GM23248 (cell line): ENCODE results near the gene NEIL1. TPM values are rescaled to one million over a fixed set of nuclear protein-coding genes. Genes with fewer than 3 reads are reported as not detected.

ENCODE experiments used
- DNase-seq: peaks from one replicate; pipeline ENCODE4 v3.0.0-alpha.2; 2015
- H2AFZ ChIP-seq: fragments of 200-600 bp; sonication (generic); 2 replicates; pipeline ENCODE4 v1.6.1; 2016; ENCODE audit warnings: antibody characterized with exemption
- H3F3A ChIP-seq: fragments of 200-600 bp; sonication (generic); 2 replicates; pipeline ENCODE4 v1.6.1; 2016; ENCODE audit warnings: mild to moderate bottlenecking, antibody characterized with exemption, mixed run types; ENCODE audit not compliant: insufficient read depth
- H3K27ac ChIP-seq: fragments of 200-600 bp; sonication (generic); 2 replicates; pipeline ENCODE4 v1.5.1; 2016; ENCODE audit warnings: mild to moderate bottlenecking
- H3K27me3 ChIP-seq: fragments of 200-600 bp; sonication (generic); replicated peaks from 2 replicates; pipeline ENCODE4 v1.6.1; 2016; ENCODE audit warnings: mild to moderate bottlenecking; ENCODE audit not compliant: insufficient read depth
- H3K36me3 ChIP-seq: fragments of 200-600 bp; sonication (generic); 2 replicates; pipeline ENCODE4 v1.6.1; 2016; ENCODE audit warnings: low read depth, mild to moderate bottlenecking
- H3K4me1 ChIP-seq: fragments of 200-600 bp; sonication (generic); 2 replicates; pipeline ENCODE4 v1.6.1; 2016; ENCODE audit warnings: mild to moderate bottlenecking; ENCODE audit not compliant: insufficient read depth
- H3K4me2 ChIP-seq: fragments of 200-600 bp; sonication (generic); one replicate; pipeline ENCODE4 v1.6.1; 2016; ENCODE audit warnings: mild to moderate bottlenecking; ENCODE audit not compliant: unreplicated experiment
- H3K4me3 ChIP-seq: fragments of 200-600 bp; sonication (generic); 2 replicates; pipeline ENCODE4 v1.5.1; 2016; ENCODE audit warnings: mild to moderate bottlenecking
- H3K79me2 ChIP-seq: fragments of 200-600 bp; sonication (generic); 2 replicates; pipeline ENCODE4 v1.6.1; 2016; ENCODE audit warnings: mild to moderate bottlenecking; ENCODE audit not compliant: insufficient read depth
- H3K9ac ChIP-seq: fragments of 200-600 bp; sonication (generic); 2 replicates; pipeline ENCODE4 v1.6.1; 2016; ENCODE audit warnings: mild to moderate bottlenecking
- H3K9me2 ChIP-seq: fragments of 200-600 bp; sonication (generic); 2 replicates; pipeline ENCODE4 v1.6.1; 2016; ENCODE audit warnings: mixed run types, mild to moderate bottlenecking, moderate library complexity; ENCODE audit not compliant: insufficient read depth
- H3K9me3 ChIP-seq: fragments of 200-600 bp; sonication (generic); one replicate; pipeline ENCODE4 v1.6.1; 2017; ENCODE audit warnings: low read depth
- H4K20me1 ChIP-seq: fragments of 200-600 bp; sonication (generic); 2 replicates; pipeline ENCODE4 v1.6.0; 2016; ENCODE audit not compliant: insufficient read depth
- EZH2 ChIP-seq: fragments of 200-600 bp; sonication (generic); IDR thresholded peaks from 2 replicates; pipeline ENCODE4 v1.6.1; 2018; ENCODE audit warnings: antibody characterized with exemption, mild to moderate bottlenecking; ENCODE audit not compliant: insufficient read depth, poor library complexity, severe bottlenecking
- EZH2phosphoT487 ChIP-seq: fragments of 200-600 bp; sonication (generic); IDR thresholded peaks from 2 replicates; pipeline ENCODE4 v1.6.1; 2018; ENCODE audit warnings: antibody characterized with exemption, moderate library complexity, mild to moderate bottlenecking, low read depth; ENCODE audit not compliant: insufficient read depth
- WGBS, 2 experiments: methylation state at CpG; one replicate each; pipeline ENCODE4 v1.1.6; 2015 to 2017; ENCODE audit warnings: low lambda C conversion rate in 2 of 2, low coverage in 1 of 2; ENCODE audit errors: missing lambda C conversion rate in 2 of 2; 5-methylcytosine and 5-hydroxymethylcytosine counted together
- in situ Hi-C: fragments of 300-500 bp; cut with MboI; formaldehyde crosslinking; loops from 2 replicates; pipeline ENCODE4 v1.15.0; 2020
- polyA plus RNA-seq: library from polyadenylated mRNA; unstranded; fragments of >200 nt; fragmentation: Nextera tagmentation; extraction: Ambion mirVana; gene quantifications from 2 replicates; pipeline ENCODE4 v1.2.1, GENCODE V29; 2016
- total RNA-seq: library from RNA; depleted of rRNA; stranded (reverse); fragments of >200 nt; shearing (Covaris generic); gene quantifications from 2 replicates; pipeline ENCODE4 v1.2.3, GENCODE V29; 2014

Gene NEIL1
- total and polyA plus RNA-seq, 2 experiments from 2014 or later = 3.9 to 15.9 TPM

GRCh38 chr15:75357976-75358673, 11.3 kb downstream of the NEIL1 start:
- in situ Hi-C loops = no loop called here
- TF ChIP-seq EZH2 (no peak), EZH2phosphoT487 (no peak)
- H3K36me3 ChIP-seq = no peaks in the 10 kb centered on the region
- no peaks in the 10 kb centered on the region for H3K4me1 ChIP-seq
- DNase-seq = no peak
- no peaks in the 10 kb centered on the region for H3K9me2 ChIP-seq
- no peaks in the 10 kb centered on the region for H3K79me2 ChIP-seq
- 90 to 93% methylated on average over 17 of the region's 17 CpGs for WGBS, 2 experiments
- no peaks in the 10 kb centered on the region for H3F3A ChIP-seq
- no peak overlapping the region for H3K4me2 ChIP-seq
- no peaks in the 10 kb centered on the region for H4K20me1 ChIP-seq
- no peak overlapping the region for H2AFZ ChIP-seq
- H3K27ac ChIP-seq = no peak overlapping the region
- no peaks in the 10 kb centered on the region for H3K9me3 ChIP-seq
- H3K9ac ChIP-seq = no peak overlapping the region
- no peaks in the 10 kb centered on the region for H3K27me3 ChIP-seq
- H3K4me3 ChIP-seq = no peak overlapping the region

GRCh38 chr15:75358771-75359536, 12.1 kb downstream of the NEIL1 start:
- no peak overlapping the region for H3K27ac ChIP-seq
- no peak overlapping the region for H3K4me2 ChIP-seq
- H3K9me3 ChIP-seq = no peaks in the 10 kb centered on the region
- no peaks in the 10 kb centered on the region for H3F3A ChIP-seq
- in situ Hi-C loops = no loop called here
- no peak for DNase-seq
- no peaks in the 10 kb centered on the region for H3K27me3 ChIP-seq
- no peak overlapping the region for H3K4me3 ChIP-seq
- H3K36me3 ChIP-seq = no peaks in the 10 kb centered on the region
- H4K20me1 ChIP-seq = no peaks in the 10 kb centered on the region
- no peaks in the 10 kb centered on the region for H3K4me1 ChIP-seq
- no peaks in the 10 kb centered on the region for H3K79me2 ChIP-seq
- H3K9me2 ChIP-seq = no peaks in the 10 kb centered on the region
- TF ChIP-seq EZH2phosphoT487 (no peak), EZH2 (no peak)
- H3K9ac ChIP-seq = no peak overlapping the region
- WGBS, 2 experiments = 91 to 96% methylated on average over 10 of the region's 10 CpGs
- H2AFZ ChIP-seq = no peak overlapping the region

- in situ Hi-C loops = no loop called here
- Histone ChIP-seq H4K20me1 (no peaks in the 10 kb centered on the region), H3K36me3 (no peaks in the 10 kb centered on the region), H3K4me3 (no peak overlapping the region), H3K4me1 (no peaks in the 10 kb centered on the region), H3K79me2 (no peaks in the 10 kb centered on the region), H3K27me3 (no peaks in the 10 kb centered on the region), H3K4me2 (no peak overlapping the region), H3K9ac (no peak overlapping the region), H2AFZ (no peak overlapping the region), H3K27ac (no peak overlapping the region), H3F3A (no peaks in the 10 kb centered on the region), H3K9me2 (no peaks in the 10 kb centered on the region), H3K9me3 (no peaks in the 10 kb centered on the region)
- no peak for DNase-seq
- 89 to 91% methylated on average over 15 of the region's 15 CpGs for WGBS, 2 experiments
- no peak for TF ChIP-seq EZH2phosphoT487
- no peak for TF ChIP-seq EZH2
Measured at GRCh38 chr15:75359537-75360250, 12.9 kb downstream of the NEIL1 start.

GRCh38 chr15:75360391-75360790, 13.6 kb downstream of the NEIL1 start:
- Histone ChIP-seq H3K27ac (no peak overlapping the region), H2AFZ (no peak overlapping the region), H3F3A (no peaks in the 10 kb centered on the region), H3K79me2 (no peaks in the 10 kb centered on the region), H3K4me1 (no peaks in the 10 kb centered on the region), H3K27me3 (no peaks in the 10 kb centered on the region), H3K36me3 (no peaks in the 10 kb centered on the region), H3K4me3 (no peak overlapping the region), H3K9me3 (no peaks in the 10 kb centered on the region), H4K20me1 (no peaks in the 10 kb centered on the region), H3K4me2 (no peak overlapping the region), H3K9ac (no peak overlapping the region), H3K9me2 (no peaks in the 10 kb centered on the region)
- no peak for DNase-seq
- in situ Hi-C loops = no loop called here
- TF ChIP-seq EZH2 = no peak
- TF ChIP-seq EZH2phosphoT487 = no peak
- 18 to 50% methylated on average over 1 of the region's 1 CpG for WGBS, 2 experiments
